Mucosa of stomach (tissue), 1 donor: Measurements from ENCODE around the gene ZFP64.
"Not testable (repeated sequence)": the region's sequence is repeated elsewhere in the genome, so short reads cannot be mapped to it uniquely, and the experiment has no call there.

ENCODE experiments used
- H3K27me3 ChIP-seq: one replicate; pipeline ENCODE4 v1.7.0; 2013; ENCODE audit warnings: mild to moderate bottlenecking, low read length; ENCODE audit not compliant: control insufficient read depth, insufficient read depth
- H3K36me3 ChIP-seq: one replicate; pipeline ENCODE4 v1.7.0; 2013; ENCODE audit warnings: low read length; ENCODE audit not compliant: control insufficient read depth, insufficient read depth
- H3K4me1 ChIP-seq: one replicate; pipeline ENCODE4 v1.7.0; 2013; ENCODE audit warnings: mild to moderate bottlenecking, low read length; ENCODE audit not compliant: control insufficient read depth, insufficient read depth
- H3K4me3 ChIP-seq: one replicate; pipeline ENCODE4 v1.7.0; 2013; ENCODE audit warnings: low read length
- H3K9ac ChIP-seq: one replicate; pipeline ENCODE4 v1.7.0; 2013; ENCODE audit warnings: mild to moderate bottlenecking, low read length, moderate library complexity
- H3K9me3 ChIP-seq: one replicate; pipeline ENCODE4 v1.7.0; 2013; ENCODE audit warnings: mild to moderate bottlenecking, low read length, moderate library complexity; ENCODE audit not compliant: control insufficient read depth
- donor health status: Pancreatic carcinoma.

Gene ZFP64

DNA sequence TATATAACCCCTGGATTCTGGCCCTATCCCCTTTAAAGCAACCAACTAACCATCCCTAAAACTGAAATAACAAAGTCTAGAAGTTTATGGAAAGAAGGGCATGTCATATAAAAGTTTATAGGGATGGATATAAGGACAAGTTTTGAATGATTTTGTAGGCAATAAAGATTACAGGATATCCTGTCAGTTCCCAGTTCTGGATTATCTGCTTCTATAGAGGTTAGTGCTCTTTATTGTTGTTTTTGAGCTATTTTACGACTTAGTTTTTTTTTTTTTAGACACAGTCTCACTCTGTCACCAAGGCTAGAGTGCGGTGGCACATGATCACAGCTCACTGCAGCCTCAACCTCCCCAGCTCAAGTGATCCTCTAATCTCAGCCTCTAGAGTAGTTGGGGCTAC, 48.3 kb downstream of the ZFP64 start:
- no peaks in the 10 kb centered on the region for H3K9me3 ChIP-seq

DNA sequence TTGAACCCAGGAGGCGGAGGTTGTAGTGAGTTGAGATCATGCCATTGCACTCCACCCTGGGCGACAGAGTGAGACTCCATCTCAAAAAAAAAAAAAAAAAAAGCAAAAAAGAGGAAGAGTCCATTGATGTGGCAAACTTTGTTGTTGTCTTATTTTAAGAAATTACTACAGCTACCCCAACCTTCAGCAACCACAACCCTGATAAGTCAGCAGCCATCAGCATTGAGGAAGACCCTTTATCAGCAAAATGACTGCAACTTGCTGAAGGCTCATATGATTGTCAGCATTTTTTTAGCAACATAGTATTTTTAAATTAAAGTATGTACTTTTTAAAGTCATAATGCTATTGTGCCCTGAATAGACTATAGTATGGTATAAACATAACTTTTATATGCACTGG, 48.8 kb downstream of the ZFP64 start:
- no peaks in the 10 kb centered on the region for H3K36me3 ChIP-seq
- no peak overlapping the region for H3K4me3 ChIP-seq
- no peak overlapping the region for H3K9ac ChIP-seq
- no peaks in the 10 kb centered on the region for H3K27me3 ChIP-seq
- H3K9me3 ChIP-seq = no peaks in the 10 kb centered on the region
- H3K4me1 ChIP-seq = no peaks in the 10 kb centered on the region

More for the DNA sequence above, 48.3 kb downstream of the ZFP64 start:
- H3K36me3 ChIP-seq = no peaks in the 10 kb centered on the region
- no peaks in the 10 kb centered on the region for H3K4me1 ChIP-seq
- H3K4me3 ChIP-seq = no peak overlapping the region
- no peak overlapping the region for H3K9ac ChIP-seq
- no peaks in the 10 kb centered on the region for H3K27me3 ChIP-seq

DNA sequence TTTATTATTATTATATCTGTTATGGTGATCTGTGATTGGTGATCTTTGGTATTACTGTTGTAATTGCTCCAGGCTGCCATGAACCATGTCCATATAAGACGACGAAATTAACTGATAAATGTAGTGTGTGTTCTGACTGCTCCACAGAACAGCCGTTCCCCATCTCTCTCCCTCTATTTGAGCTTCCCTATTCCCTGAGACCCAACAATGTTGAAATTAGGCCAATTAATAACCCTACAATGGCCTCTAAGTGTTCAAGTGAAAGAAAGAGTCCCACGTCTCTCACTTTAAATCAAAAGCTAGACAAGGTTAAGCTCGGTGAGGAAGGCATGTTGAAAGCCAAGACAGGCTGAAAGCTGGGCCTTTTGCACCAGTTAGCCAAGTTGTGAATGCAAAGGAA, 51.6 kb downstream of the ZFP64 start:
- no peaks in the 10 kb centered on the region for H3K4me1 ChIP-seq
- H3K4me3 ChIP-seq = no peak overlapping the region
- H3K36me3 ChIP-seq = no peaks in the 10 kb centered on the region
- H3K27me3 ChIP-seq = no peaks in the 10 kb centered on the region
- H3K9me3 ChIP-seq = no peaks in the 10 kb centered on the region
- no peak overlapping the region for H3K9ac ChIP-seq

DNA sequence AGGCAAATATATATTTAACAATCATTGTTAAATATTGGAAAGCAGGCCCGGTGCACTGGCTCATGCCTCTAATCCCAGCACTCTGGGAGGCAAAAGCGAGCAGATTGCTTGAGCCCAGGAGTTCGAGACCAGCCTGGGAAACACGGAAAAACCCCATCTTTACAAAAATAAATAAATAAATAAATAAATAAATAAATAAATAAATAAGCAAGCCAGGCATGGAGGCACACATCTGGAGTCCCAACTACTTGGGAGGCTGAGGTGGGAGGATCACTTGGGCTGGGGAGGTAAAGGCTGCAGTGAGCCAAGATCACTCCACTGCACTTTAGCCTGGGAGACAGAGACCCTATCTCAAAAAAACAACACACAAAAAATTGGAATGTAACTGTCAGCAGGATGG, 53.7 kb downstream of the ZFP64 start:
- Histone ChIP-seq H3K27me3 (no peaks in the 10 kb centered on the region), H3K4me3 (no peak overlapping the region), H3K9me3 (no peaks in the 10 kb centered on the region), H3K9ac (no peak overlapping the region), H3K36me3 (no peaks in the 10 kb centered on the region), H3K4me1 (no peaks in the 10 kb centered on the region)

DNA sequence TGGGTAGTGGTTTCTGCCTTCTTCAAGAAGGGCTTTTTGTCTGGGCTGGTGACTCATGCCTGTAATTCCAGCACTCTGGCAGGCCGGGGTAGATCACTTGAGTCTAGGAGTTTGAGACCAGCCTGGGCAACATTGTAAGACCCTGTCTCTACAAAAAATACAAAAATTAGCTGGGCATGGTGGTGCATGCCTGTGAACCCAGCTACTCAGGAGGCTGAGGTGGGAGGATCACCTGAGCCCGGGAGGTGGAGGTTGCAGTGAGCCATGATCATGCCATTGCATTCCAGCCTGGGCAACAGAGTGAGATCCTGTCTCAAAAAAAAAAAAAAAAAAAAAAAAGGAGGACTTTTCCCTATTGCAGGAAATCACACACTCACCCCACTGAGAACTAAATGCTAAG, 57.9 kb downstream of the ZFP64 start:
- H3K9ac ChIP-seq, H3K4me1 ChIP-seq, H3K27me3 ChIP-seq, H3K36me3 ChIP-seq, H3K9me3 ChIP-seq, H3K4me3 ChIP-seq: not testable (repeated sequence)

DNA sequence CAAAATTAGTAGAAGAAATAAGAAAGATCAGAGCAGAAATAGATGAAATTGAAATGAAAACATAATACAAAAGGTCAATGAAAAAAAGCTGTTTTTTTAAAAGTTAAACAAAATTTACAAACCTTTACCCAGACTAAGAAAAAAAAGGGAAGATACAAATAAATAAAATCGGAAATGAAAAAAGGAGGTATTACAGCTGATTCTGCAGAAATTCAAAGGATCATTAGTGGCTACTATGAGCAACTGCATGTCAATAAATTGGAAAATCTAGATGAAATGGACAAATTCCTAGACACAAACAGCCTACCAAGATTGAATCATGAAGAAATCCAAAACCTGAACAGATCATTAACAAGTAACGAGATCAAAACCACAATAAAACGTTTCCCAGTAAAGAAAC, 59.2 kb downstream of the ZFP64 start:
- H3K4me3 ChIP-seq = no peak overlapping the region
- no peaks in the 10 kb centered on the region for H3K4me1 ChIP-seq
- no peaks in the 10 kb centered on the region for H3K9me3 ChIP-seq
- no peaks in the 10 kb centered on the region for H3K36me3 ChIP-seq
- H3K27me3 ChIP-seq = no peaks in the 10 kb centered on the region
- H3K9ac ChIP-seq = no peak overlapping the region

DNA sequence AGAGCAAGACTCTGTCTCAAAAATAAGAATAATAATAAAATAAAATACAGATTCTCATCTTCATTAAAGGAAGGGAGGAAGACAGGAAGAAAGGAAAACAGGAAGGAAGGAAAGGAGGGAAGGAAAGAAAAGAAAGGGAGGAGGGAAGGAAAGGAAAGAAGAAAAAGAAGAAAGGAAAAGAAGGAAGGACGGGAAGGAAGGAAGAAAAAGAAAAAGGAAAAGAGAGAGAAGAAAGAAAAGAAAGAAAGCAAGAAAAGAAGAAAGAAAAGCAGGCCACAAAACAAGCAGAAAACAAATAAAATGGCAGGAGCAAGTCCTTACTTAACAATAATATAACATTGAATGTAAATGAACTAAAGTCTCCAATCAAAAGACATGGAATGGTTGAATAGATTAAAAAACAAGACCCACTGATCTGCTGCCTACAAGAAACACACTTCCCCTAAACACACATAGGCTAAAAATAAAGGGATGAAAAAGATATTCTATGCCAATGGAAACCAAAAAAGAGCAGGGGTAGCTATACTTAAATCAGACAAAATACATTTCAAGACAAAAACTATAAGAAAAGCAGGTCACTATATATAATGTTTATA, 60.4 kb downstream of the ZFP64 start:
- no peaks in the 10 kb centered on the region for H3K4me1 ChIP-seq
- H3K9me3 ChIP-seq = no peaks in the 10 kb centered on the region
- no peaks in the 10 kb centered on the region for H3K36me3 ChIP-seq
- no peak overlapping the region for H3K9ac ChIP-seq
- no peak overlapping the region for H3K4me3 ChIP-seq
- H3K27me3 ChIP-seq = no peaks in the 10 kb centered on the region

DNA sequence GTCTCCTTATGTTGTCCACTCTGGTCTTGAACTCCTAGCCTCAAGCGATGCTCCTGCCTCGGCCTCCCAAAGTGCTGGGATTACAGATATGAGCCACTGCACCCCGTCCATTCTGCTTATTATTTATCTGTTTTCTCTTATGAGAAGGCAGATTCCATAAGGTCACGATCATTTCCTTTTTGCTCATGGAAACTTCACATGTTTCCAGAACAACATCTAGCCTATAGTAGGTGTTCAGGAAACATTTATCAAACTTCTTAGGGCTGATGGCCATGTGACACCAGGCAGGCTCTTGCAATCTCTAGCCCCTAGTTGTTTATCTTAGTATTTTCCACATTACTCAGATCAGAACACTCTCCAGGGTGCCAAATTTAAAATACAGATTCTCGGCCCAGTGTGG, 61.2 kb downstream of the ZFP64 start:
- Histone ChIP-seq H3K4me1 (no peaks in the 10 kb centered on the region), H3K9me3 (no peaks in the 10 kb centered on the region), H3K9ac (no peak overlapping the region), H3K4me3 (no peak overlapping the region), H3K36me3 (no peaks in the 10 kb centered on the region), H3K27me3 (no peaks in the 10 kb centered on the region)

DNA sequence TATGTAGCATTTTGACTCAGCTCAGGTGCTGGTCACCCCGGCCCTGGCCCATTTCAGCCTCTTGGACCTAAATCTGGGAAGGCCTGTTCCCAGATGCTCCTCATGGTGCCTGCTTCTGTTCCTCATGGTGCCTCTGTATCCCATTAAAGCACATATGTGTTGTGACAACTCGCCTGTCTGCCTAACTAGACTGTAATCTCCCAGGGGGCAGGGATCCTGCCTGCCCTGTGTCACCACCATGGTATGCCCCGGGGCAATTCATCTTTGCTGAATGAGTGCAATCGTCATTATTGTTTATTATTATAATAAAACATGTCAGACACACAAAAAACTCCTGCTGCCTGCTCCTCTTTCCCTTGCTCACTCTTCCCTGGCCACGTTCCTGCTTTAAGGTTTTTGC, 62.0 kb downstream of the ZFP64 start:
- Histone ChIP-seq H3K4me3 (no peak overlapping the region), H3K36me3 (no peaks in the 10 kb centered on the region), H3K4me1 (no peaks in the 10 kb centered on the region), H3K9ac (no peak overlapping the region), H3K27me3 (no peaks in the 10 kb centered on the region), H3K9me3 (no peaks in the 10 kb centered on the region)

DNA sequence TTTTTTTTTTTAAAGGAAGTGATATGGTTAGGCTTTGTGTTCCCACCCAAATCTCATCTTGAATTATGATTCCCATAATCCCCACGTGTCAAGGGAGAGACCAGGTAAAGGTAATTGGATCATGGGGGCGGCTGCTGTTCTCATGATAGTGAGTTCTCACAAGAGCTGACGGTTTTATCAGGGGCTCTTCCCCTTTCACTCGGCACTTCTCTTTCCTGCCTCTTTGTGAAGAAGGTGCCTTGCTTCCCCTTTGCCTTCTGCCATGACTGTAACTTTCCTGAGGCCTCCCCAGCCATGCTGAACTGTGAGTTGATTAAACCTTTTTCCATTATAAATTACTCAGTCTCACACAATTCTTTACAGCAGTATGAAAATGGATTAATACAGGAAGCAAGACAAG, 64.3 kb downstream of the ZFP64 start:
- no peaks in the 10 kb centered on the region for H3K4me1 ChIP-seq
- H3K27me3 ChIP-seq = no peaks in the 10 kb centered on the region
- no peak overlapping the region for H3K9ac ChIP-seq

DNA sequence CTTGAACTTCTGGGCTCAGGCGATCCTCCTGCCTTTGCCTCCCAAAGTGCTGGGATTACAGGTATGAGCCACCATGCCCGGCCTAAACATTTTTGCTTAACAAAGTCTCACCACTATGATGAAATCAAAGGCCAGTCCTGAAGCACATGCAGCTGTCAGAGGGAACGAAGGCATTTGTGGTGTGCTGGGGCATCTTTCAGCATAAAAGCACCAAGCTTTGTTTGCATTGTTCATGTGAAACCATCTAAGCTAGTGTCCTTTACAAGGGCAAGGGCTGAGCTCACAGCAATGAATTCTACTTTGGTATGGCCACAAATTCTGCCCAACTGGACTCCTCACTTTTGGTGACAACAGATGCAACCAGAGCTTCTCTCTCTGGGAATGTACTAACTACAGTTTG, 66.8 kb downstream of the ZFP64 start:
- H3K36me3 ChIP-seq = no peaks in the 10 kb centered on the region
- H3K27me3 ChIP-seq = no peaks in the 10 kb centered on the region
- no peaks in the 10 kb centered on the region for H3K4me1 ChIP-seq
- no peak overlapping the region for H3K9ac ChIP-seq
- H3K4me3 ChIP-seq = no peak overlapping the region
- H3K9me3 ChIP-seq = no peaks in the 10 kb centered on the region

More for the DNA sequence above, 64.3 kb downstream of the ZFP64 start:
- Histone ChIP-seq H3K36me3 (no peaks in the 10 kb centered on the region), H3K9me3 (no peaks in the 10 kb centered on the region), H3K4me3 (no peak overlapping the region)

DNA sequence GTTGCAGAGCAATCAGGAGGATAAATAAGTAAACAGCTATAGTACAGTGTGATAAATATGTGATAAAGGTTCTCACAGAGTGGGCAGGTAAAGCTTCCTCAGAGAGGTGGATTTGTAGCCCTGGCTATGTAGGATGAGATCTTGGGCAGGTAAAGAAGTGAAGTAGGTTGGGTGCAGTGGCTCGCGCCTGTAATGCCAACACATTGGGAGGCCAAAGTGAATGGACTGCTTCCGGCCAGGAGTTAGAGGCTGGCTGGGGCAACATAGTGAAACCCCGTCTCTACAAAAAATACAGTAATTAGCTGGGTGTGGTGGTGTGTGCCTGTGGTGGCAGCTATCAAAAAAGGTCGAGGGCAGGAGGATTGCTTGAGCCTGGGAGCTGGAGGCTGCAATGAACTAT, 72.9 kb downstream of the ZFP64 start:
- no peaks in the 10 kb centered on the region for H3K27me3 ChIP-seq
- no peaks in the 10 kb centered on the region for H3K36me3 ChIP-seq
- no peaks in the 10 kb centered on the region for H3K9me3 ChIP-seq
- H3K9ac ChIP-seq = no peak overlapping the region
- no peak overlapping the region for H3K4me3 ChIP-seq
- no peaks in the 10 kb centered on the region for H3K4me1 ChIP-seq

DNA sequence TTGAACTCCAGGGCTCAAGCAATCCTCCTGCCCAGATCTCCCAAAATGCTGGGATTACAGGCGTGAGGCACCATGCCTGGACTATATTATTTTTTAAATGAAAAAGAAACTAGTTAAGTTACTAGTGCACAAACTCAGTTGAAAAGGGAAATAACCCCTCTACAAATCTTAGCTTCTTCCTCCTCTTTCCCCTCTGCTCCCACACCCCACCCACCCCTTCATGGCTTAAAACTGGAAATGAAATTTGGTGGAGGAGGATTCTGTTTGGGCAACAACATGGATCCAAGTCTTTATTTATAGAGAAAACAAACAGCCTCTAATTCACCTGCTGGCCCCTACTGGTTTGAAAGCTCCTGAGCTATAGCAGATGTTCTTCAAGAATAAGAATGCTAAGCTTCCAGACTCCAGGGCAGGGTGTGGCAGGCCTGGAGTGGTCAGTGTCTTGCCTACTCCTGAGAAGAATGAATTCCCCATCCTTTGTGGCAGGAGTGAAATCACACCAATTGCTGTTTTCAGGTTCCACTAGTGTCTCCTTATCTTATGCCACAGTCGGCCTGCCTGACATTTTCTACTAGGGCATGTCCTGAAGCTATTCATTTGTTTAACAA, 73.5 kb downstream of the ZFP64 start:
- Histone ChIP-seq H3K4me1 (no peaks in the 10 kb centered on the region), H3K36me3 (no peaks in the 10 kb centered on the region), H3K9ac (no peak overlapping the region), H3K4me3 (no peak overlapping the region), H3K9me3 (no peaks in the 10 kb centered on the region), H3K27me3 (no peaks in the 10 kb centered on the region)
